Panc1 (cell line): ENCODE data around the gene TPI1.

Experiments used
- CTCF ChIP-seq: fragments of 450-650 bp; IDR thresholded peaks from 2 replicates; pipeline ENCODE4 v1.5.1; 2017; ENCODE audit warnings: mild to moderate bottlenecking
- REST ChIP-seq, 2 experiments: IDR thresholded peaks; 2 replicates each; pipeline ENCODE4 v1.6.1; 2011 to 2012; ENCODE audit warnings: low read depth in 2 of 2, control low read depth in 1 of 2, low read length in 1 of 2, mild to moderate bottlenecking in 1 of 2, moderate library complexity in 1 of 2; ENCODE audit not compliant: insufficient read depth in 1 of 2

GRCh38 chr12:6905414-6906040 is 38.2 kb downstream of the TPI1 start:
- no peak for TF ChIP-seq CTCF
- TF ChIP-seq REST (IDR thresholded peaks at IDR 0.05; ENCODE audit: insufficient read depth in 1 of 2, low read depth in 2 of 2, low read length in 1 of 2), result no peak
